T follicular helper cell (primary cell): ENCODE measurements around the gene CACNB3.
A peak's percentile ranks its signal among the peaks of the same experiment; 100 is the strongest.
"Not testable (repeated sequence)": the region's sequence is repeated elsewhere in the genome, so short reads cannot be mapped to it uniquely, and the experiment has no call there.

Source experiments
- DNase-seq: peaks from one replicate; pipeline ENCODE4 v3.0.0-alpha.2; 2020; ENCODE audit warnings: low read depth

CACNB3 gene

GRCh38 chr12:48818831-48819590 lies 715 bp downstream of the CACNB3 start:
- DNase-seq = no peak

- DNase-seq = no peak
Measured at GRCh38 chr12:48819986-48820725, 1.9 kb downstream of the CACNB3 start.

- DNase-seq = no peak
Measured at GRCh38 chr12:48822139-48822538, 3.8 kb downstream of the CACNB3 start.

- DNase-seq = no peak
Measured at GRCh38 chr12:48822711-48823110, 4.4 kb downstream of the CACNB3 start.

- DNase-seq = no peak
Measured at GRCh38 chr12:48823281-48823680, 5.0 kb downstream of the CACNB3 start.

- no peak for DNase-seq
Measured at GRCh38 chr12:48824112-48824511, 5.8 kb downstream of the CACNB3 start.

GRCh38 chr12:48824905-48825304 lies 6.6 kb downstream of the CACNB3 start:
- DNase-seq = no peak

GRCh38 chr12:48826209-48826855 lies 8.0 kb downstream of the CACNB3 start:
- DNase-seq = no peak

GRCh38 chr12:48827026-48827425 lies 8.7 kb downstream of the CACNB3 start:
- DNase-seq = no peak

- no peak for DNase-seq
Measured at GRCh38 chr12:48827513-48828096, 9.3 kb downstream of the CACNB3 start.

- no peak for DNase-seq
Measured at GRCh38 chr12:48828293-48828692, 10.0 kb downstream of the CACNB3 start.

GRCh38 chr12:48828841-48829575 lies 10.7 kb downstream of the CACNB3 start:
- DNase-seq = no peak

GRCh38 chr12:48831257-48831656 lies 13.0 kb downstream of the CACNB3 start:
- DNase-seq = no peak

- no peak for DNase-seq
Measured at GRCh38 chr12:48832321-48833060, 14.2 kb downstream of the CACNB3 start.

- no peak for DNase-seq
Measured at GRCh38 chr12:48838048-48838447, 19.8 kb downstream of the CACNB3 start.

GRCh38 chr12:48842021-48842420 lies 23.7 kb downstream of the CACNB3 start:
- DNase-seq = not testable (repeated sequence)

- DNase-seq = peak; percentile 87
Measured at GRCh38 chr12:48851883-48852733, 33.8 kb downstream of the CACNB3 start, which contains the start of gene DDX23. Gene DDX23 (minus strand): TSS chr12:48852163. CDS start chr12:48845782, 6,381 bp downstream.

- DNase-seq = peak; percentile 84
Measured at GRCh38 chr12:48852734-48853688, 34.7 kb downstream of the CACNB3 start.

- DNase-seq = no peak
Measured at GRCh38 chr12:48854488-48854887, 36.2 kb downstream of the CACNB3 start.
